Vagina (tissue), 2 donors: ENCODE results near the gene SS18L1.

Experiments
- POLR2A ChIP-seq, 2 donors: fragments of 450-650 bp; IDR thresholded peaks; one replicate each; pipeline ENCODE4 v1.6.1; 2017; ENCODE audit warnings: antibody characterized with exemption in 2 of 2, mild to moderate bottlenecking in 2 of 2, moderate library complexity in 2 of 2
- POLR2AphosphoS5 ChIP-seq, 2 donors: sonication (generic); formaldehyde crosslinking; IDR thresholded peaks; one replicate each; pipeline ENCODE4 v1.9.0; 2017; ENCODE audit warnings: antibody characterized with exemption in 2 of 2, mild to moderate bottlenecking in 2 of 2, low read depth in 1 of 2; ENCODE audit not compliant: insufficient read depth in 1 of 2
- TF ChIP-seq, protein P1 (sequence below), 3 experiments: fragments of 450-650 bp in 2 of 3; fragments of 200-600 bp in 1 of 3; sonication (generic) in 1 of 3; IDR thresholded peaks; one replicate each; pipeline ENCODE4 v1.5.1; 2017 to 2019; ENCODE audit warnings: antibody characterized with exemption in 3 of 3, mild to moderate bottlenecking in 2 of 3, moderate library complexity in 2 of 3

- TF ChIP-seq, protein P1, sequence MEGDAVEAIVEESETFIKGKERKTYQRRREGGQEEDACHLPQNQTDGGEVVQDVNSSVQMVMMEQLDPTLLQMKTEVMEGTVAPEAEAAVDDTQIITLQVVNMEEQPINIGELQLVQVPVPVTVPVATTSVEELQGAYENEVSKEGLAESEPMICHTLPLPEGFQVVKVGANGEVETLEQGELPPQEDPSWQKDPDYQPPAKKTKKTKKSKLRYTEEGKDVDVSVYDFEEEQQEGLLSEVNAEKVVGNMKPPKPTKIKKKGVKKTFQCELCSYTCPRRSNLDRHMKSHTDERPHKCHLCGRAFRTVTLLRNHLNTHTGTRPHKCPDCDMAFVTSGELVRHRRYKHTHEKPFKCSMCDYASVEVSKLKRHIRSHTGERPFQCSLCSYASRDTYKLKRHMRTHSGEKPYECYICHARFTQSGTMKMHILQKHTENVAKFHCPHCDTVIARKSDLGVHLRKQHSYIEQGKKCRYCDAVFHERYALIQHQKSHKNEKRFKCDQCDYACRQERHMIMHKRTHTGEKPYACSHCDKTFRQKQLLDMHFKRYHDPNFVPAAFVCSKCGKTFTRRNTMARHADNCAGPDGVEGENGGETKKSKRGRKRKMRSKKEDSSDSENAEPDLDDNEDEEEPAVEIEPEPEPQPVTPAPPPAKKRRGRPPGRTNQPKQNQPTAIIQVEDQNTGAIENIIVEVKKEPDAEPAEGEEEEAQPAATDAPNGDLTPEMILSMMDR (IDR thresholded peaks at IDR 0.05) = no peak
- TF ChIP-seq POLR2A (IDR thresholded peaks at IDR 0.05) (no peak), POLR2AphosphoS5 (IDR thresholded peaks at IDR 0.05; ENCODE audit: insufficient read depth in 1 of 2, low read depth in 1 of 2) (no peak)
Observed at GRCh38 chr20:62203378-62204030, 59.9 kb downstream of the SS18L1 start.
